Heart left ventricle (tissue), 13 donors: ENCODE measurements around the gene SEPTIN14.

Experiments
- POLR2A ChIP-seq, 2 donors: fragments of 450-650 bp; IDR thresholded peaks; one replicate each; pipeline ENCODE4 v1.6.1; 2017; ENCODE audit warnings: antibody characterized with exemption in 2 of 2, mild to moderate bottlenecking in 2 of 2, moderate library complexity in 2 of 2
- TF ChIP-seq, protein P1 (sequence below), 12 donors: fragments of 200-600 bp; sonication (generic) in 4 of 12; IDR thresholded peaks; one replicate each; pipeline versions ENCODE4 v1.5.0 to v1.8.0; 2018 to 2022; ENCODE audit warnings: antibody characterized with exemption in 12 of 12, mild to moderate bottlenecking in 5 of 12
- donor health status: ischemic (EF 13 %, LVEDD 7.1; RV severe dilation, severe dysfunction).
- donor health status: DM: no; HTN: yes; CAD: no.
- donor health status: DM: no; HTN: no; CAD: no.
- donor health status: ischemic (EF 25% LVEDD 6.9; RV normal size, moderate dysfunction).
- donor health status: ischemic (EF 25% LVEDD 5.7; RV mildly dilated, moderate dysfunction).
- donor health status: ischemic (EF 35%, LVEDD 5.7; RV mildly dilated, moderate dysfunction).
- donor health status: nonischemic (EF 11% LVEDD 7.7; RV severe dilation, severe dysfunction).
- donor health status: DM: yes; HTN: yes; CAD: no.
- donor health status: PGD.
- donor health status: ischemic (EF 29% LVEDD 5.4; RV normal size, mild dysfunction).
- donor health status: nonischemic (EF 23%, LVEDD 6.1; RV moderate dilation, normal function).

GRCh38 chr7:55794527-55794926, 68.0 kb downstream of the SEPTIN14 start:
- TF ChIP-seq, protein P1, sequence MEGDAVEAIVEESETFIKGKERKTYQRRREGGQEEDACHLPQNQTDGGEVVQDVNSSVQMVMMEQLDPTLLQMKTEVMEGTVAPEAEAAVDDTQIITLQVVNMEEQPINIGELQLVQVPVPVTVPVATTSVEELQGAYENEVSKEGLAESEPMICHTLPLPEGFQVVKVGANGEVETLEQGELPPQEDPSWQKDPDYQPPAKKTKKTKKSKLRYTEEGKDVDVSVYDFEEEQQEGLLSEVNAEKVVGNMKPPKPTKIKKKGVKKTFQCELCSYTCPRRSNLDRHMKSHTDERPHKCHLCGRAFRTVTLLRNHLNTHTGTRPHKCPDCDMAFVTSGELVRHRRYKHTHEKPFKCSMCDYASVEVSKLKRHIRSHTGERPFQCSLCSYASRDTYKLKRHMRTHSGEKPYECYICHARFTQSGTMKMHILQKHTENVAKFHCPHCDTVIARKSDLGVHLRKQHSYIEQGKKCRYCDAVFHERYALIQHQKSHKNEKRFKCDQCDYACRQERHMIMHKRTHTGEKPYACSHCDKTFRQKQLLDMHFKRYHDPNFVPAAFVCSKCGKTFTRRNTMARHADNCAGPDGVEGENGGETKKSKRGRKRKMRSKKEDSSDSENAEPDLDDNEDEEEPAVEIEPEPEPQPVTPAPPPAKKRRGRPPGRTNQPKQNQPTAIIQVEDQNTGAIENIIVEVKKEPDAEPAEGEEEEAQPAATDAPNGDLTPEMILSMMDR (IDR thresholded peaks at IDR 0.05): no peak
- no peak for TF ChIP-seq POLR2A (IDR thresholded peaks at IDR 0.05)
